NCI-H1417 treated with DMSO at 0.1 percent for 48 hours (cell line): ENCODE results near the gene CNOT4.

Experiments
- DNase-seq: peaks from one replicate; lab custom pipeline; 2025; lab: John Stamatoyannopoulos, UW

Gene CNOT4

DNA sequence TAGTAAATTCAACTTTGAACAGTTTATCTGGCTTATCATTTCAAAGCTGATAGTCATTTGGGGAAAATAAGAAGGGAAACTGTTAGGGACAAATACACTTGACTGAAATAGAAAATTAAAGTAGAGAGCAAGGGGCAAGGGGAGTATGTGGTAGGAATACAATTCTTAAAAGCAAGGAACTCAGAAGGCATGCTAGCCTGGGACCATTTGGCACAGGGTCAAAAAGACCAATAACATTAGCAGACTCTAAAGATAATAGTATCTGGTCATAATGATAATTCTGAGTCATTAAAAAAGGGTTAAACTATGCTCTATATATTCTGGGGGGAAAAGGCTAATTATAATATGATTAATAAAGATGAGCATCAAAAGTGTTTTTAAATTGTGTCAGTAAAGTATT, 112.2 kb downstream of the CNOT4 start:
- no peak for DNase-seq

DNA sequence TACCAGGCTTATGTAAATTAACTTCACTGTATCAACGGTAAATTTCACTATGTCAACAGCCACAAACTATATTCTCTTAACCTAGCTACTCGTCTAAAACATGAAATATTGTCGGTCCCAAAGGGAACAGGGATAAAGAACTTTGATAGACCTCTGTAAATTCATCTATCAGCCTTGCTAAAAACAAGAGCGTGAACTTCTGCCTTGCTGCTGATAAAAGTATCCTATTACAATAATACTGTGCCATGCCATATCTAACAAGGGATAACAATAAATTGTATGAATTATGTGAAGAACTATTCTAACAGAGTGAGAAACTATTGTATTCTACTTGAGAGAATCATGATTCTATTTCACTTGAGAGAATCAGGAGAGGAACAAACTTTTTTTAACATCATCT, 117.2 kb downstream of the CNOT4 start:
- peak; percentile 29 for DNase-seq

DNA sequence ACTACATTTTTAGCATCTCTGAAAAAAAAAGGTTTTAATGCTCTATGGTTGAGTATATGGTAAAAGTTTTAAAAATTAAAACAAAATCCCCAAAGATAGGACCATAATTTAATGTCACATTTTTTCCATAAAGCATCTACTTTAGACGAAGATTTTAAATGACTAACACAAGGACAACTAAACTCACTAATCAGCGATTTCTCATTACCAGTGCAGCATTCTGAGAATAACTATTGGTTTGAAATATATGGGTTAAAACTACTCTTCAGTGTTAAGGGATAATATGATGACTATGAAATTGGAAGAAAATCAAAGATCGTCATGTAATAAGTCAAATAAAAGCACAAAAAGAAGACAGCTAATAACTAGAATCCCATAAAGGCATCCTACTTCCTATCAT, 118.4 kb downstream of the CNOT4 start:
- DNase-seq: no peak

GRCh38 chr7:135390829-135391228, 119.1 kb downstream of the CNOT4 start:
- DNase-seq: peak; percentile 42

- no peak for DNase-seq
Observed at GRCh38 chr7:135389971-135390370, 119.9 kb downstream of the CNOT4 start.

DNA sequence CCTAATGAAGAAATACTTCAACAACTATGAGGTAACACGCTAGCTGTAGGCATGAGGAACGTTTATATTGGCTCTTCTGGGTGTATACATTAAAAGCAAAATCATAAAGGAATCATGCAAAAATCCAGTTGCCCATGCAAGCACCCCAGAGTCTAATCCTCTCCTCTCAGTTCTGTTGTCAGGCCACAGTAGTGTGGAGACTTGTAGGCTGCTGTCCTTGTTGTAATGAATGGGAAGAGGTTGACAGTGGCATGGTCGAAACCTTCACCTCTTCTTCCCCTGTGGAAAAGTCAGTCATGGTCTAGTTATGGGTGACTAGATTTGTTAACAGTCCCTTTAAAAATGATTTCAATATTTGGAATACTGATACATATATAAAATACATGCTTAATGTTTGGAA, 121.3 kb downstream of the CNOT4 start:
- DNase-seq: no peak

DNA sequence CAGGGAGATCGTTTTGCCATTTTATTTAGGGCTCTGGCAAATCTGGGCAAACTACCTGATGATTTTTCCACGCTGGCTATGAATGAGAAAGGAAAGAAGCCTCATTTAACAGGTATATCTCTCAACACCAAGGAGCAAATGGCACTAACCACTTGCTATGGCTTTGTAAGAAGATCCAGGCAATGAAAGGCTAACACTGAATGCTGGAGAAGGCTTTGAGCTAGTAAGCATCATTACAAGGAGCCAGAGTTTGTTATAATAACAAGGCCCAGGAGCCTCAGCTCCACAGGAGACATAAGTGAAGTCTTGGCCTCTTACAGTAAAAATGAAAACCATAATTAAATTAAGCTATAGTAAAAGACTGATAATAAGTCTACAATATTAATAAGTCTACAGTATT, 123.1 kb downstream of the CNOT4 start:
- DNase-seq: no peak

DNA sequence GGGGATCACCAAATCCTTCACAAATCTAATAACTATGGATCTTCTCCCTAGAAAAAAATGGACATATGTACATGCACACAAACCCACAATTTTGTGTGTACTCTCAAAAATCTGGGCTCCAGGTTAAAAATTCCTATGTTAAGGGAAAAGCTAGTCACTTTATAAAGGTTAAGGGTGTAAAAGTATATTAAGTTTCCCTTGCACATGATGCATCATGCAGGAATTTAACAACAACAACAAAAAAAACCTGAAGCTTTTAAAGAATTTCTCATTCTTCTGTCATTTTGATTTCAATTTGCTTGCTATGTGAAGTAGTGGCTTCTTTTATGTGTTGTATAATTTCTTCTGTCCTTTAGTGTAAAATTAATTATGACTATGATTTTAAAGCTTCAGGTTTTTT, 123.7 kb downstream of the CNOT4 start:
- no peak for DNase-seq

GRCh38 chr7:135385209-135385608, 124.7 kb downstream of the CNOT4 start:
- DNase-seq: peak; percentile 76

DNA sequence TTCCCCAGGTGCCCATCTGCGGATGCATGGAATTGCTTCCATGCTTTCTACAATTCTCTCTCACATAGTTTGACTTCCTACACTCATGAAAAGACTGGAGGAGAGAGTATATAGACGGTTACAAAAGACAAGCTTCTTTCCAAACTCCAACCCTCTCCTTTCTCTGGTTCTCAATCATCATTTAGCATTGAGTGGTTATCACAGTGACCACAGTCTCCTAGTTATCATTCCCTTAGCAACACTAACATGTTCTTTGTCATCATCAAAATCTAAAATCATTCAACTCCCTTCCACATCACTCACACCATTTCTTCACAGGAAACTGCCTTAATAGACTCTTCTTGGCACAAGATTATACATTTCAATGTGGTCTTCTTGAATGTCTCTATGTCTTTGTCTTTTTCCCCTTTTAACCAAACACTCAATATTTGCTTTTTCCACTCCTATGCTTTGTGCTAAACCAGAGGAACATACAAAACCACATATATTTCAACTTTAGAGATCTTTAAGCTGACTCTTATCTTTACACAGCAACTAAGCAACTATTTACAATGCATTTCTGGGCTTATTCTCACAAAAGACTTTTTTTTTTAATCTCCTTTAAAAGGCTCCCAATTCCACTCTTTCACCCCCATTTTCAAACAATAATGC, 126.3 kb downstream of the CNOT4 start:
- no peak for DNase-seq

GRCh38 chr7:135382173-135382572, 127.7 kb downstream of the CNOT4 start:
- DNase-seq: no peak

DNA sequence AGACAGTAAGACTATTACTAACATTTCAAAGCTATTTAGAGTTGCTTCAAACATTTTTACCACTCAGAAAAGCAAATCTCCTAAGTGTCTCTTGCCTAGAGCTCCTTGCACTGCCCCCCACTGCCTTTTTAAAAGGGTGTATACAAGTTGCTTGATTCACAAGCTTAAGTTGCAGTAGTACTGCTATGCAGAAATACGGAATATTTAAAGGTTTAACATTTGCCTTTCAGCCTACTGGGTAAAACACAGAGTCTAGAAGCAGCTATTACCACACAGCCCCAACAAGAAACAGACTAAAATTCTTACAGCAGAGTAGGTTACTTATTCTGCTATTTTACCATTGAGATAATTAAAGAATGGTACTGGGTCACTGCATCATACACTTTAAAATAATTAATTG, 128.5 kb downstream of the CNOT4 start:
- DNase-seq: no peak

GRCh38 chr7:135380351-135380750, 129.6 kb downstream of the CNOT4 start:
- DNase-seq: no peak

DNA sequence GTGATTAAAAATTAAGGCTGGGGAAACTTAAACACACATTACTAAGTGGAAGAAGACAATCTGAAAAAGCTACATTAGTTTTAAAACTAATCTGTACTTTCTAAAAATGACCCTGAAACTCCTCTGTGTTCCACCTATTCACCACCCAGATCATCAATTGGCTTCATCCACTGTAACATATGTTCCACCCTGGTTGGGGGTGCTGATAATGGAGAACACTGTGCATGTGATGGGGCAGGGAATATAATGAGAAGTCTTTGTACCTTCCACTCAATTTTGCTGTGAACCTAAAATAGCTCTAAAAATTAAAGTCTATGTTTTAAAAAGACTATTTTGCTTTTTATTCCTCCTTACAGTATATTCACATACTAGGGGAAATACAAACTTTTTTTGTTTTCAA, 132.7 kb downstream of the CNOT4 start:
- DNase-seq: no peak

DNA sequence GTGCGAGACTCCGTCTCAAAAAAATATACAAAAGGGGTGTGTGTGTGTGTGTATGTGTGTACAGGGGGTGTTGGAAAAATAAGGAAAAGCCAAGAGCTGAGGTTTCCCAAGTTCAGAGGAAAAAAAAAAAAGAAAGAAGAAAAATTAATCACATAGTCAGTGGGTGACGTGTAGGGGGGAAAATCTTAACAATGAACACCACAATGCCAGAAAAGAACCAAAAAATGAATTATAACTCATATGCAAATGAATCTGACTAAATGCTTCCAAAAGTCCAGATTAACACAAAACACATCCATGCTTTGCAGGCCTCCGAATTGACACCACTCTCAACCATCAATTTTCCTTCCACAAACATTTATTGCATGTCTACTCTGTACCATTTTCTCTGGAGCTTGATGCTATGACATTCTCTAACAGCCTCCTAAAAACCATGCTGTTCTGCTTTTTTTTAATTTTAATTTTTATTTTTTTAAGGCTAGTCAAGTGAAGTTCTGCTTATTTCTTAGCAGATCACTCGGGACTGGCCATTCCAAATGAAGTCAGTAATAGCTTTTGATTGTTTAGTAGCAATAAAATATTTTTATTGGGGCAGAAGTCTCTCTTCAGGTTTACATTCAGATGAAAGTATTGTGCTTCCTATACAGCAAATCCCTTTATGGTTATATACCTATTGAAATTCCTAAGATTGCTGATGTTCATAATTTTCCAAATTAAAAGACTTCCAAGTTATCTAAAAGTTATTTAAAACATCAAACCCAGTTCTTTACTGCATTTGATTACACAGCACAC, 133.8 kb downstream of the CNOT4 start:
- no peak for DNase-seq

DNA sequence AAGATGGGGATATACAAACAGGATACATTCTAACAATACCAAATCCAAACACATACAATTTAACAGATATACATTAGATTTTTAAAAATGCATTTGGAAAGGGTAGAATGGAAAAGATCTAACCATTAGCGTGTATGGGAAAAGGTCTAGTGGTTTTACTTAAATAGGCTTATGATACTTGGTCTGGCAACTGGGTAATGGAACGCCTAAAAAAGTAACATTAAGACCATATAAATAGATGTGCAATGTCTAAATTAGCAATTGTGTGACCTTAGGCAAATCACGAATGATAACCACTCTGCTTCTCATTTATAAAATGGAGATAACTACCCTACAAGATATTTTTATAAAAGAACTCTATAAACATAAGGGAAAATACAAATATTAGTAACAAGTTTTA, 135.2 kb downstream of the CNOT4 start:
- DNase-seq: no peak

DNA sequence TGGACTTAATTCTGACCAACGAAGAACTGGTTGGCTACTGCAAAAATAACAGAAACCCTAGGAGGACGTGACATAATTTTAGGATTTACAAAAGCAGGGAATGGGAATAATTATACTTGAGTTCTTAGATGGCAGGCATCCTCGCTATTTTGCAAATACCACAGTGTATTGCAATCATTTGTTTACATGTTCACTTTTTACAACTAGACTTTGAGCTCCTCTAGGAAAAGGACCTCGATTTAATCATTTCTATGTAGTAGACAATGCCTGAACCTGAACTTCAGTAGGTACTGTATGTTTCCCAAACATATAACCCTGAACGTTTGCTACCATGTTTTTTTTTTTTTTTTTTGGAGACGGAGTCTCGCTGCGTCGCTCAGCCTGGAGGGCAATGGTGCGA, 137.7 kb downstream of the CNOT4 start:
- no peak for DNase-seq

DNA sequence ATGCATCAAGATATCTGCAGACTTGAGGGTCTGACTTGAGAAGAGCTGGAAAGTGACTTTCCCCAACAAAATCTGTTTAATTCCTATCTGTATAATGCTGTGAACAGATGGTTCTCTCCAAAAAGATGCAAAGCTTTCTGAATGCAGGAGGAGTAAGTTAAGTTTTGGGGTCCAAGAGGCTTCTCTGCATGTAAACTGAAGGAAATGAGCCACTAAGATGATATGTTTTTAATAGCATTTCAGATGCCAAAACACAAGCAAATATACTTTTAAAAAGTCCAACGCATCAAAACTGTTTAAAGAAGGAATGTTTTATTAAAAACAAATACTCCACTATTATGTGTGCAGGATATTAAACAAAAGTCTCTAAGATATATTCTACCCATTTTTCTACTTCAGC, 139.2 kb downstream of the CNOT4 start:
- no peak for DNase-seq

DNA sequence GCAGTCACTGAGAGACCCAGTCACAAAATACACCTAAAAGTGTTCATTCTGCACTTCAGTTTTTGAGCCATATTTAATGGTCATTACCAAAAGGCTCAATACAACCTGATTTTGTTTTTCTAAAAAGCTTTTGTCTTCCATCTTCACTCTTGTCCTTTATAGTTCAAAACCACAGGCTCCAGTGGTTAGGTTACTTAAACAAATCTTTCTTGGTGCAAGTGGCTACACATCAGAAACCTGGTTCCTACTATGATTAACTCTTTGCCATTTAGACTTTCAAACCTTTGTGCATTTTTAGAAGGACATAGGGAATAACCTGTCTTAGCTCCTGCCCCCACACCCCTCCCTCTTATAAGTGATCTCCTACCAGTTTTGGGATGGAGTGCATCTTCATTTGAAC, 140.5 kb downstream of the CNOT4 start:
- no peak for DNase-seq

- DNase-seq: no peak
Observed at GRCh38 chr7:135368416-135369186, 141.3 kb downstream of the CNOT4 start.

DNA sequence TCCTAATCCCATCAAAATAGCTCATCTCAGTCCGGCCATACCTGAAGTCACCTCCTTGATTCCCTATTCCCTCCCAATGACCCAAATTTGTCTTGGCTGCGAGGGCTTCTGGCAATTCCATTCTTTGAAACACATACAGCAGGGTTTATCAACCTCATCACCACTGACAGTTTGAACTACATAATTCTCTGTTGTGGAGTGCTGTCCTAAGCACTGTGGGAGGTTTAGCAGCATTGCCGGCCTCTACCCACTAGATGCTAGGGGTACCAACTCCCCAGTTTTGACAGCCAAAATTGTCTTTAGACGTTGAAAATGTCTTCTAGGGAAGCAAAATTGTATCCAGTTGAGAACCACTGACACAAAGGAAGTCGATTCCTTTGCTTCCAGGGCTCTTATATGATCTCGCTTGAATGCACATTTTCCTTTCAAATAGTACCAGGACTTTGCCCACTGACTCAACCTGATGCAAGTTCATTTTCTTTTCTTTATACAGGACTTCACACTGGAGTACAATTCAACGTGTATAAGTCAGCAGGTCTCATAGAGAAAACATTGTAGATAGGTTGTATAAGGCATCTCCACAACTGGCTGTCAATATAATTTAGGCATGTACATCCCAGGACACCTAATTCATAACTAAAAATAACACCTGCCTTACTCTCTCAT, 142.9 kb downstream of the CNOT4 start:
- DNase-seq: no peak

DNA sequence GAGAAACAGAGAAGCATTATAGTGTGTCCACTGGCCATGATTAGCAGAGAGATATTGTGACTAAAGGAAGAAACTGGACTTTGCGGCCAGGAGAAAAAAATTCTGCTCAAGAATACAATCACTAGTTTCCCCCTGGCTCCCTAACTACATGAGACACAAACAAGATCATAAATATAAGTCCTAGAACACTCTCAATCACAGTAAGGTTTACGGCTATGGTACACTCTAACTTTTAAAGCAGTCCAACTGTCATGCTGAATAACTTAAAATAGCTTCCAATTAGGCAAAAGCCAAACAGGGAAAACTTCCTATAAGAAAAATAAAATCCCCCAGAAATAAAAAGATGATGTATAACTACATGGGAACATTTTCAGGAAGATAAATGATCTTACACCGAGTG, 144.2 kb downstream of the CNOT4 start:
- DNase-seq: no peak

GRCh38 chr7:135364206-135364605, 145.7 kb downstream of the CNOT4 start:
- DNase-seq: no peak
